H9 (cell line): ENCODE results near the gene ICE1. TPM values are rescaled to one million over a fixed set of nuclear protein-coding genes. Genes with fewer than 3 reads are reported as not detected.

ENCODE experiments used
- DNase-seq: peaks from one replicate; pipeline ENCODE4 v3.0.0-alpha.2; 2017
- H2AFZ ChIP-seq: one replicate; pipeline ENCODE4 v1.6.1; 2013; ENCODE audit warnings: mild to moderate bottlenecking, low read length, control low read depth, moderate library complexity
- H2AK5ac ChIP-seq: 2 replicates; pipeline ENCODE4 v1.6.1; 2013; ENCODE audit warnings: low read length, control low read depth, mixed read lengths; ENCODE audit not compliant: insufficient read length
- H2BK120ac ChIP-seq: one replicate; pipeline ENCODE4 v1.6.1; 2013; ENCODE audit warnings: low read depth, mild to moderate bottlenecking, low read length, control low read depth, inconsistent platforms; ENCODE audit not compliant: poor library complexity, severe bottlenecking
- H2BK12ac ChIP-seq: 2 replicates; pipeline ENCODE4 v1.6.1; 2013; ENCODE audit warnings: low read length, control low read depth, mixed read lengths, low read depth; ENCODE audit not compliant: insufficient read length
- H2BK15ac ChIP-seq: 2 replicates; pipeline ENCODE4 v1.6.1; 2013; ENCODE audit warnings: low read depth, low read length, control low read depth
- H2BK20ac ChIP-seq: one replicate; pipeline ENCODE4 v1.6.1; 2013; ENCODE audit warnings: low read depth, mild to moderate bottlenecking, low read length, control low read depth, inconsistent platforms; ENCODE audit not compliant: poor library complexity, severe bottlenecking
- H2BK5ac ChIP-seq: 2 replicates; pipeline ENCODE4 v1.6.1; 2013; ENCODE audit warnings: low read length, control low read depth, mixed read lengths; ENCODE audit not compliant: insufficient read length
- H3K14ac ChIP-seq: 2 replicates; pipeline ENCODE4 v1.6.1; 2013; ENCODE audit warnings: low read length, control low read depth; ENCODE audit not compliant: insufficient read depth
- H3K18ac ChIP-seq: 2 replicates; pipeline ENCODE4 v1.6.1; 2013; ENCODE audit warnings: low read depth, mild to moderate bottlenecking, mixed read lengths, low read length, control low read depth; ENCODE audit not compliant: insufficient read length
- H3K23ac ChIP-seq: 2 replicates; pipeline ENCODE4 v1.6.1; 2013; ENCODE audit warnings: low read length, control low read depth, mixed read lengths, low read depth; ENCODE audit not compliant: insufficient read length
- H3K23me2 ChIP-seq: 2 replicates; pipeline ENCODE4 v1.6.1; 2013; ENCODE audit warnings: low read depth, mild to moderate bottlenecking, mixed read lengths, low read length, control low read depth; ENCODE audit not compliant: insufficient read length, poor library complexity, severe bottlenecking
- H3K27ac ChIP-seq: 2 replicates; pipeline ENCODE4 v1.5.1; 2013; ENCODE audit warnings: low read length, control low read depth, mixed read lengths, low read depth; ENCODE audit not compliant: insufficient read length
- H3K27me3 ChIP-seq: 2 replicates; pipeline ENCODE4 v1.6.1; 2013; ENCODE audit warnings: low read length, control low read depth, inconsistent platforms; ENCODE audit not compliant: insufficient read depth
- H3K4ac ChIP-seq: 2 replicates; pipeline ENCODE4 v1.6.1; 2013; ENCODE audit warnings: low read depth, mild to moderate bottlenecking, control low read depth, inconsistent platforms, low read length, moderate library complexity
- H3K4me1 ChIP-seq: 2 replicates; pipeline ENCODE4 v1.6.1; 2013; ENCODE audit warnings: low read length, control low read depth, inconsistent platforms; ENCODE audit not compliant: insufficient read depth
- H3K4me2 ChIP-seq: 2 replicates; pipeline ENCODE4 v1.6.1; 2013; ENCODE audit warnings: low read length, control low read depth, mixed read lengths; ENCODE audit not compliant: insufficient read length, insufficient read depth
- H3K56ac ChIP-seq: 2 replicates; pipeline ENCODE4 v1.6.1; 2013; ENCODE audit warnings: low read depth, mild to moderate bottlenecking, mixed read lengths, low read length, control low read depth; ENCODE audit not compliant: insufficient read length
- H3K79me1 ChIP-seq: 2 replicates; pipeline ENCODE4 v1.6.1; 2013; ENCODE audit warnings: low read depth, mild to moderate bottlenecking, moderate library complexity, low read length, control low read depth, inconsistent platforms; ENCODE audit not compliant: insufficient read depth, poor library complexity, severe bottlenecking
- H3K79me2 ChIP-seq: 2 replicates; pipeline ENCODE4 v1.6.1; 2013; ENCODE audit warnings: low read length, control low read depth, inconsistent platforms; ENCODE audit not compliant: insufficient read depth
- H3K9ac ChIP-seq: 2 replicates; pipeline ENCODE4 v1.6.1; 2013; ENCODE audit warnings: low read length, control low read depth, mixed read lengths; ENCODE audit not compliant: insufficient read length; ENCODE audit errors: extremely low read depth
- H3K9me3 ChIP-seq: one replicate; pipeline ENCODE4 v1.6.1; 2013; ENCODE audit warnings: low read depth, low read length, inconsistent platforms; ENCODE audit not compliant: control insufficient read depth
- H3T11ph ChIP-seq: one replicate; pipeline ENCODE4 v1.6.1; 2013; ENCODE audit warnings: mild to moderate bottlenecking, low read length, control low read depth, inconsistent platforms
- H4K20me1 ChIP-seq: one replicate; pipeline ENCODE4 v1.6.1; 2013; ENCODE audit not compliant: control insufficient read depth, insufficient read length, insufficient read depth
- H4K5ac ChIP-seq: 2 replicates; pipeline ENCODE4 v1.6.1; 2013; ENCODE audit warnings: low read depth, mild to moderate bottlenecking, mixed read lengths, low read length, control low read depth; ENCODE audit not compliant: insufficient read length
- H4K8ac ChIP-seq: replicated peaks from 2 replicates; pipeline ENCODE4 v1.6.1; 2013; ENCODE audit warnings: low read length, control low read depth, mixed read lengths, low read depth; ENCODE audit not compliant: insufficient read length
- H4K91ac ChIP-seq: 2 replicates; pipeline ENCODE4 v1.6.1; 2013; ENCODE audit warnings: low read depth, mild to moderate bottlenecking, moderate library complexity, mixed read lengths, low read length, control low read depth; ENCODE audit not compliant: insufficient read length
- H3K27ac Mint-ChIP-seq, 3 experiments: 2 replicates in 2 of 3; 3 replicates in 1 of 3; pipeline ENCODE4 v1.8.0; 2020 to 2021; ENCODE audit warnings: mixed read lengths in 3 of 3, mild to moderate bottlenecking in 1 of 3, moderate library complexity in 1 of 3
- H3K27me3 Mint-ChIP-seq: 2 replicates; pipeline ENCODE4 v1.8.0; 2021; ENCODE audit warnings: low read depth, mild to moderate bottlenecking, moderate library complexity, mixed read lengths
- H3K36me3 Mint-ChIP-seq, 3 experiments: 2 replicates in 2 of 3; 3 replicates in 1 of 3; pipeline ENCODE4 v1.8.0; 2020 to 2021; ENCODE audit warnings: low read depth in 3 of 3, mixed read lengths in 3 of 3; ENCODE audit not compliant: insufficient read depth in 1 of 3
- H3K4me1 Mint-ChIP-seq, 2 experiments: 2 replicates each; pipeline ENCODE4 v1.8.0; 2020; ENCODE audit warnings: mixed read lengths in 2 of 2
- H3K4me3 Mint-ChIP-seq, 2 experiments: 2 replicates in 1 of 2; 3 replicates in 1 of 2; pipeline ENCODE4 v1.8.0; 2020 to 2021; ENCODE audit warnings: mild to moderate bottlenecking in 2 of 2, mixed read lengths in 2 of 2, moderate library complexity in 1 of 2
- H3K9me3 Mint-ChIP-seq, 2 experiments: 2 replicates in 1 of 2; 3 replicates in 1 of 2; pipeline ENCODE4 v1.8.0; 2020; ENCODE audit warnings: mild to moderate bottlenecking in 2 of 2, mixed read lengths in 2 of 2, moderate library complexity in 1 of 2
- WGBS: extraction: QIAGEN DNeasy Blood & Tissue Kit; methylation state at CpG from one replicate; pipeline ENCODE4 v1.1.7; 2013; ENCODE audit warnings: missing lambda C conversion rate, low lambda C conversion rate, mixed read lengths; ENCODE audit not compliant: insufficient read length; ENCODE audit errors: extremely low coverage; 5-methylcytosine and 5-hydroxymethylcytosine counted together
- total RNA-seq: library from RNA; stranded (reverse); gene quantifications from 2 replicates; pipeline ENCODE4 v1.2.1, GENCODE V29; 2021
- TF ChIP-seq, protein P1 (sequence below): fragments of 200-600 bp; sonication (generic); conservative IDR thresholded peaks from 3 replicates; pipeline ENCODE4 v1.8.0; 2021; ENCODE audit warnings: antibody characterized with exemption, mild to moderate bottlenecking

ICE1 gene
- total RNA-seq, 1 experiment from 2014 or later, result 45.1 TPM

DNA sequence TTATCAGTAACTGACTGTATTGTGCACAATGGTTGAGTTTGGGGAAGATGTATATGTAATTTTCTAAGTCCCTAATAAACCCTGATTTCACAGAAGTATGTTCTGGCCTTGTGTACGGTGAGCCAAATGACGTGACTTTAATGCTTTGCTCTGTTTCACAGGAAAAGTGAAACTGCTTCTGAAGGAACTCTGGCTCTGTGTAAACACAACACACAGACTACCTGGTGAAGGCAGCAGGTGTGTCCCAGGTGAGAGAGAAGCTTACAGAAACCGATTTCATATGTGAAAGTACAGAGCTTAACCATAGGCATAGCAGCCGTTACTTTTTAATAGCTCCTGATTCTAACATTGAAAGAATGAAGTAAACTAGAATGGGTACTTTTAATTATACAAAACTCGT lies 31.9 kb downstream of the ICE1 start:
- Histone ChIP-seq H3K56ac (no peak overlapping the region), H3K14ac (no peak overlapping the region), H3K79me1 (no peaks in the 10 kb centered on the region), H4K20me1 (no peaks in the 10 kb centered on the region), H3K4ac (no peak overlapping the region), H3T11ph (no peak overlapping the region), H4K5ac (no peak overlapping the region), H2BK120ac (no peak overlapping the region), H3K27ac (no peak overlapping the region), H3K23ac (no peak overlapping the region), H2BK15ac (no peak overlapping the region), H3K18ac (no peak overlapping the region), H2AK5ac (no peak overlapping the region), H3K23me2 (no peaks in the 10 kb centered on the region), H4K91ac (no peak overlapping the region), H4K8ac (no peak overlapping the region), H3K4me2 (no peak overlapping the region), H3K79me2 (no peaks in the 10 kb centered on the region), H2AFZ (no peak overlapping the region), H2BK12ac (no peak overlapping the region), H3K27me3 (no peaks in the 10 kb centered on the region), H2BK20ac (no peak overlapping the region), H3K9me3 (no peaks in the 10 kb centered on the region), H2BK5ac (no peak overlapping the region), H3K4me1 (no peaks in the 10 kb centered on the region), H3K9ac (no peak overlapping the region)
- TF ChIP-seq, protein P1, sequence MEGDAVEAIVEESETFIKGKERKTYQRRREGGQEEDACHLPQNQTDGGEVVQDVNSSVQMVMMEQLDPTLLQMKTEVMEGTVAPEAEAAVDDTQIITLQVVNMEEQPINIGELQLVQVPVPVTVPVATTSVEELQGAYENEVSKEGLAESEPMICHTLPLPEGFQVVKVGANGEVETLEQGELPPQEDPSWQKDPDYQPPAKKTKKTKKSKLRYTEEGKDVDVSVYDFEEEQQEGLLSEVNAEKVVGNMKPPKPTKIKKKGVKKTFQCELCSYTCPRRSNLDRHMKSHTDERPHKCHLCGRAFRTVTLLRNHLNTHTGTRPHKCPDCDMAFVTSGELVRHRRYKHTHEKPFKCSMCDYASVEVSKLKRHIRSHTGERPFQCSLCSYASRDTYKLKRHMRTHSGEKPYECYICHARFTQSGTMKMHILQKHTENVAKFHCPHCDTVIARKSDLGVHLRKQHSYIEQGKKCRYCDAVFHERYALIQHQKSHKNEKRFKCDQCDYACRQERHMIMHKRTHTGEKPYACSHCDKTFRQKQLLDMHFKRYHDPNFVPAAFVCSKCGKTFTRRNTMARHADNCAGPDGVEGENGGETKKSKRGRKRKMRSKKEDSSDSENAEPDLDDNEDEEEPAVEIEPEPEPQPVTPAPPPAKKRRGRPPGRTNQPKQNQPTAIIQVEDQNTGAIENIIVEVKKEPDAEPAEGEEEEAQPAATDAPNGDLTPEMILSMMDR, result no peak
- Mint-ChIP-seq H3K36me3 (peaks cover 25 to 69% (median 68%) of the 10 kb centered on the region in 3 experiments), H3K27me3 (no peaks in the 10 kb centered on the region), H3K4me3 (no peak overlapping the region), H3K27ac (no peak overlapping the region), H3K9me3 (no peaks in the 10 kb centered on the region), H3K4me1 (no peaks in the 10 kb centered on the region)
- DNase-seq, result no peak
- no CpG with 5 or more reads among the region's 5 CpGs for WGBS
